HL-60/S4 treated with retinoic acid at 250 ng/mL for 4 days and 3 days (cell line): ENCODE results near the gene GARNL3.

Experiments used
- in situ Hi-C: fragments of 300-500 bp; cut with MboI; formaldehyde crosslinking; loops from 2 replicates; pipeline ENCODE4 v1.7.0; 2022; ENCODE audit warnings: low sequenced_read_pairs

Gene GARNL3

DNA sequence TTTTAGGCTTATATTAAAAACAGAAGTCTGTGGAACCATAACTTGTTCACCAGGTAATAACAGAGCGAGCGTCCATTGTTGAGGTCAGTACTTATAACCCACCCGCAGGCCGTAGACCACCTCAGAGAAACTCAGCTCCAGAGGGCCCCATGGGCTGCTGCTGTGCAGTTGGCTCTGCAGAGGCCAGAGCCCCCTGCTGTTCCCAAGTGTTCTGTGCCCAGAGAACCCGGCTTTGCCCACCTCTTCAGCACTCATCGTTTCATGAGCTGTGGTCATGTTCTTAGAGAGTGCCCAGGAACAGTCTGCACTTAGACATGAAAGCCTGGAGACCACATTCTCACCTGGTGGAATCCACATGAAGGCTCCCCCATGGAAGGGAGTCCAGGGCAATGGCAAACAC, 82.0 kb downstream of the GARNL3 start:
- in situ Hi-C loops = no loop called here

GRCh38 chr9:127347831-127348776, 83.5 kb downstream of the GARNL3 start:
- in situ Hi-C loops = no loop called here

DNA sequence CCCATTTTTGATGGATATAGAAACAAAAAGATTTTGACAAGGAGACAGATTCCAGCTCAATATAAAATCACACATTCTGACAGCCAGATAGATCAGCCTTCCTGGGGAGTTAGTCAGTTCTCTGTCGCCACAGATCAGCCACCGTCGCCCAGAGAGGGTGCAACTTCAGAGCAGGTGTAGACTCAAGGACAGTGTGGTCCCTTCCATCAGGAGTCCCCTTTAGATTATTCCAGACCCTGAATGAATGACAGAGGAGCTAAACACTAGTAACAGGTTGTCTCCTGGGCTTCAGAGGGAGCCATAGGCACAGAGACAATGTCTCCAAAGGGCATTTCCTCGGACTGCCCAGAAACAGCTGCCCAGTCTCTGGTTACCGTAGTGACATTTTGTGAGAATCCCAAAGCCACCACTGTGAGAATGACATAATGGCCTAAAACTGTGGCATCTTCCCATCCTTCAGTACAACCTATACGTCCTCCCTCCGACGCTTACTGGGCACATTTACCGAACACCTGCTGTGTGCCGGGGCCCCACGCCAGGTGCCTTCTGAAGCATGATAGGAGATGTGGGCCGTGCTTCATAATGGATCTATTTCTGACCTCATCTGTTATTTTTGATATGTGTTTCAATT, 85.0 kb downstream of the GARNL3 start:
- in situ Hi-C loops = no loop called here

DNA sequence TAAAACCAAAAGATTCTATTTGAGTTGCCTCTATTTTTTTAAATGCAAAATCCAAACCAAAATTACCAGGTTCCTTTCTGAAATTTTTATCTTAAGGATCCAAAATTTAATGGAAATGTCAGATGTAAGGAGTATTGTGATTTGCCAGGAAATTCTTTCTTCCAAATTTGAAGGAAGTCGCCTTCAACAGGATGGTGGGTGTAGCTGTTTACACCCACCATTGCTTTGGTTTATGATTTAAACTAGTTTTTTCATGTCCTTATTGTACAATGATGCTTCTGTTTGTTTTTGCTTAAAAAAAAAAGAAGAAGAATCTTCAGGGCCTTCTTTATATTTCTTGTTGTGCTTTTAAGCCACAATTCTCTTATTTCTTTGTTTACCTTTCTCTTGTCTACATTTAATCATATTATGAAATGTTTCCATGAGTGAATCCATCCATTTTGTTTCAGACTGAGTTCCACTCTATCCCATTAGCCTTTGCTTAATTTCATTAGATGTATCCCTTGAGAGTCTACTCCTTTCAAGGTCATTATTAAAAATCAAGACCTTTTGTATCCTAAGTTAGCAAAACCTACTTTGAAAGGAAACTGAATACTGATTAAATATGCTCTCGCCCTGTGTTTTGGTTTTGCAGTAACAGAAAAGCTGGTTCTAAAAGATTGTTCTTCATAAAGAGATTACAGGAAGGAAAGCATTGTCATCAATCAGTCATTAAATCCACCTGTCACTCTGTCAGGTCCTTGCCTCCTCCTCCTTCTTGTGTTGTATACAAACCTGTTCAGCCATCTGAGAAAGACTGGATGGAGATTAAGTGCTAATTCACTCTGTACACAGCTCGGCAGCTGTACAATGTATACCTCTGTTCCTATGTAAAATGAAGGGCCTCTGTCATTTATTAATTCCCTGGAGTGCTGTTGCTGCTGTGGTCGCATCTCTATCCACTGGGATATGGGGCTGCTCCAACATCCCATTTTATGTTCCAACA, 86.9 kb downstream of the GARNL3 start:
- in situ Hi-C loops = no loop called here

GRCh38 chr9:127353882-127354281, 89.3 kb downstream of the GARNL3 start:
- in situ Hi-C loops = no loop called here

DNA sequence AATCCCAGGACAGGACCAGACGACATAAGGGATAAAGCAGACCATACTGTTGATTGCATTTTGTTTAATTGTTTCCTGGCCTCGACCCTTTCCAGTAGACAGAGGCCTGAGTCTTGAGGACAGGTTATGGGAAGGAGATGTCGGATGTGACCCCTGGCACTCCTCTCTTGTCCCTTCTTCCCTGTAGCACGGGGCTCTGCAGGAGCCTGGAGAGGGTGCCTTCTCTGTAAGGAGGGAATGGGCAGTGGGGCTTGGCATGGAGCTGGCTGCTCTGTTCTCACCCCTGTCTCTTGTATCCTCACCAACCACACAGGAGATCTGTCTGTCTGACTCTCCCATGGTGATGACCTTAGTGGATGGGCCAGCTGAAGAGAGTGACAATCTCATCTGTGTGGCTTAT, 92.3 kb downstream of the GARNL3 start:
- in situ Hi-C loops = no loop called here

- in situ Hi-C loops = no loop called here
Observed at GRCh38 chr9:127358023-127358535, 93.5 kb downstream of the GARNL3 start.

GRCh38 chr9:127358770-127359169, 94.2 kb downstream of the GARNL3 start:
- in situ Hi-C loops = no loop called here

DNA sequence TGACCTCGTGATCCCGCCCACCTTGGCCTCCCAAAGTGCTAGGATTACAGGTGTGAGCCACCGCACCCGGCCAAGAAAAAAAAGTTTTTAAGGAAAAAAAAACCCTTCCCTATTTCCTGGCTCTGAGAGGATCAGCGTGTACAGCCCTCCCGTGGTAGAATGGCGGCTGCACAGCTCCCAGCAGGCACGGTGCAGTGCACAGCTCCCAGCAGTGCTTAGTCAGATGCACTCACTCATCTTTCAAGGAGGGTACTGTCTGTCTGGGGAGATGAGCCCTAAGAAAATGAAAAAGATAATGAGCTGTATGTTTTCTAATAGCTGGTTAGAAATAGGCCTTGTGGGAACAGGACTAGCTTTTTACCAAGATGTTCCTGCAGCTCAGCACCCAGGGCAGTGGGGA, 95.7 kb downstream of the GARNL3 start:
- in situ Hi-C loops = no loop called here

DNA sequence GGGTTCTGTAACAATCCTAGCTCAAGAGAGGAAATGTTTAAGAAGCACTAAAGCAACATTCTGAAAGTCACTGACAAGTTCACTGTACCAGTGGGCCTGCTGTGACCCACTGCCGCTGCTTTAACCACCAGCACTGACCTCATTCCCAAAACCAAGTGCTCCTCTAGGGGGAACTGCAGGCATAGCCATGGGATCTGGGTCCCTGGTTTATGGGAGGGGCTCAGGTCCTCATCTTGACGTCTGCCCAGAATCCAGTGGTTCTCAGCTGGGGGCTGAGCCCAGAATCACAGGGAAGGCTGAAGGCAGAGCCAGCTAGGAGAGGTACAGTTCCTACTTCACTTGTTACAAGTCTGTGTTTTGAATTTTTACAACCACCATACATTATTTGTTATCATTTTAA, 96.3 kb downstream of the GARNL3 start:
- in situ Hi-C loops = no loop called here

DNA sequence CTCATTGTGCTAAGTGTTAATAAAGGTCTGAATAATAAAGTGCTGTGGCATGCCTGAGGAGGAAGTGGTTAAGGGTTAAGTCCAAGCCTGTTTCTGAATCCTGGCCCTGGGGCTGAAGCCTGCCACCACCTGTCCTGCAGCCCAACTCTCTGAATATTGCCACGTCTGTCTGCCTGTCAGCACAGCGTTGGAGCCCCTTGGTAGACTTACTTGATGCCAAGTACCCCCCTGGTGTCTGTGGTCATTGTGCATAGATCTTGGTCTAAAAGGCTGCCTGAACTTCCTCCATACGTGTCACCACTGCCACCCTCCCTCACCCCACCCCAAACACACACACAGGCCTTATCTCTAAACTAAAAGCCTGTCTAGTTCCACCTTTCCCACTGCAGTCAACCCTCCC, 97.0 kb downstream of the GARNL3 start:
- in situ Hi-C loops = no loop called here

- in situ Hi-C loops = no loop called here
Observed at GRCh38 chr9:127362829-127363228, 98.3 kb downstream of the GARNL3 start.

GRCh38 chr9:127365461-127365860, 100.9 kb downstream of the GARNL3 start:
- in situ Hi-C loops = no loop called here

DNA sequence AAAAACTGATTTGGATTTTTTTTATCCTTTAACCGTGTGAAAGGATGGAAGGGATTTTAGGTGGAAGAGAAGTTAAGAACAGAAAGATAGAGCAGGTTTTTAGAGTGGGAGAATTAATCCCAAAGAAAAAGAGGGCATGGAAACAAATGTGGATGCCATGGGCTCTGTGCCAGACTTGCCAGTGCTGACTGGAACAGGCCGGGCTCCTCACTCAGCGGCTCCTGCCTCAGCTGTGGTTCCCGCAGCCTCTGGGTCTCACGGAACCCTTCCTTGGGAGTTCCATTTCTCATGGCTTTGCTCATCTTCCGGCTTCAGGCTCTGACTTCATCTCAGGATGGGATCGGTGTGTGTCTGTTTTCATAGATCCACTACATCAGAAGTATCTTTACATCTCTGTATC, 102.0 kb downstream of the GARNL3 start:
- in situ Hi-C loops = no loop called here

DNA sequence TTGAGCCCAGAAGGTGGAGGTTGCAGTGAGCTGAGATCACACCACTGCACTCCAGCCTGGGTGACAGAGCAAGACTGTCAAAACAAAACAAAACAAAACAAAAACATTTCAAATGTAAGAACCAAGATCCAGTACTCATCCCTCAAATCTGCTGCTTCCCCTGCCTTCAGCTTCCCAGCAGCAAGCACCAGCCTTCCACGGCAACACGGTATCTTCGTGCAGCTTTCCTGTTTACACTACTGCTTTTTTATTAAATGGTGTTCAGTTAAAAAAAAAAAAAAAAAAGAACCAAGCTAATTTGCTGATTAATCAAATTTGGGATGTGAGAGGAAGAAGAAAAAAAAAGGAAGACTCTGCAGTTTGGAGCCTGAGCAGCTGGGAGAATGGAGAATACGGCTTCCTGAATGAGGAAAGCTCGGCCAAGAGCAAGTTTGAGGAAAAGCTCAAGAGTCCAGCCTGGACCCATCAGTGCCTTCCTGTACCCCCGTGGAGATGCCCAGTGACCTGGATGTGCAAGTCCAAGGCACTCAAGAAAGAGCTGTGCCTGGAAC, 104.4 kb downstream of the GARNL3 start:
- in situ Hi-C loops = no loop called here

DNA sequence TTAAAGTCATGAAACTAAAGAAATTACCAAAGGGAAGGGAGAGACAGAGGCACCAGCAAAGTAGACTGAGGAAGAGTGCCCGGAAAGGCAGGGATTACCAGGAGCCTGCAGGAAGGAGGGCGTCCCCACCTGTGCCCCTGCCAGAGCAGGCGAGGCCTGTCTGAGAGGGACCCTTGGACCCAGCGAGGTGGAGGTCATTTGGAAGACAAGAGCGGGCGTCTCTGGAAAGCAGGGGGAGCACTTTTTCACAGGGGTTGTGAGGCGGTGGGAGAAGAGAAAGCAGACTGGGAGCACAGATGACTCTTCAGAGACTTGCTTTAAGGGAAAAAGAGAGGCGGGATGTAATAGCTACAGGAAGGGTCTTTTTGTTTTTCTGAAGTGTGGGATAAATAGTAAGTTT, 104.9 kb downstream of the GARNL3 start:
- in situ Hi-C loops = no loop called here

- in situ Hi-C loops = no loop called here
Observed at GRCh38 chr9:127370147-127370579, 105.6 kb downstream of the GARNL3 start.

GRCh38 chr9:127370672-127371648, 106.4 kb downstream of the GARNL3 start:
- in situ Hi-C loops = no loop called here

DNA sequence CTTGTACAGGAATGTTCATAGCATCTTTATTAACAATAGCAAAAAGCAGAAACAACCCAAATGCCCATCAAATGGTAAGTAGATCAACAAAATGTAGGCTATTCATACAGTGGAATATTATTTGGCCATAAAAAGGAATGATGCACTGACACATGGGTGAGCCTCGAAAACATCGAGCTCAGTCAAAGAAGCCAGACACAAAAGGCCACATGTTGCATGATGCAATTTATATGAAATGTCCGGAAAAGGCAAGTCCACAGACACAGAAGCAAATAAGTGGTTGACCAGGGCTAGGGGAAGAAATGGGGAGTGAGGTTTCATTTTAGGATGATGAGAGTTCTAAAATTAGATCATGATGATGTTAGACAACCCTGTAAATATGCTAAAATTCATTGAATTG, 115.9 kb downstream of the GARNL3 start:
- in situ Hi-C loops = no loop called here
